Naive thymus-derived CD8-positive, alpha-beta T cell (primary cell): ENCODE results near the gene HEXD. TPM values are rescaled to one million over a fixed set of nuclear protein-coding genes. Genes with fewer than 3 reads are reported as not detected.
"Not testable (repeated sequence)": the region's sequence is repeated elsewhere in the genome, so short reads cannot be mapped to it uniquely, and the experiment has no call there.

Experiments used
- ATAC-seq, 2 donors: fragments of 150-1000 bp; cut with Tn5 transposase in 1 of 2; sonication (Bioruptor Pico), chemical (Tn5 transposase) in 1 of 2; 1 replicate in 1 of 2; 2 replicates in 1 of 2; pipeline ENCODE4 v1.10.0; 2021; ENCODE audit warnings: mild to moderate bottlenecking in 2 of 2, moderate library complexity in 2 of 2
- POLR2A ChIA-PET: fragments of 350-600 bp; sonication (Branson Sonifier 250); formaldehyde crosslinking; loops from one replicate; lab custom pipeline; 2021; ENCODE audit warnings: antibody characterized with exemption; lab: Charles Lee
- DNase-seq, 10 donors: peaks; one replicate each; pipeline versions ENCODE4 v3.0.0 to v3.0.0-alpha.2; 2020 to 2022
- H3K27ac Mint-ChIP-seq, 10 donors: one replicate each; pipeline ENCODE4 v1.8.0; 2020 to 2022; ENCODE audit warnings: mild to moderate bottlenecking in 10 of 10, mixed read lengths in 10 of 10, moderate library complexity in 4 of 10, inconsistent platforms in 1 of 10
- H3K27me3 Mint-ChIP-seq, 5 donors: one replicate each; pipeline ENCODE4 v1.8.0; 2021 to 2022; ENCODE audit warnings: mixed read lengths in 5 of 5
- H3K36me3 Mint-ChIP-seq, 3 donors: one replicate each; pipeline ENCODE4 v1.8.0; 2020 to 2022; ENCODE audit warnings: mixed read lengths in 3 of 3, mild to moderate bottlenecking in 2 of 3, inconsistent platforms in 1 of 3
- H3K4me1 Mint-ChIP-seq, 4 donors: one replicate each; pipeline ENCODE4 v1.8.0; 2021 to 2022; ENCODE audit warnings: mixed read lengths in 4 of 4
- H3K4me3 Mint-ChIP-seq, 10 donors: one replicate each; pipeline ENCODE4 v1.8.0; 2020 to 2022; ENCODE audit warnings: mild to moderate bottlenecking in 10 of 10, mixed read lengths in 10 of 10, moderate library complexity in 6 of 10, inconsistent platforms in 1 of 10
- H3K9me3 Mint-ChIP-seq, 9 donors: one replicate each; pipeline ENCODE4 v1.8.0; 2020 to 2022; ENCODE audit warnings: mixed read lengths in 9 of 9, mild to moderate bottlenecking in 3 of 9, inconsistent platforms in 1 of 9, moderate library complexity in 1 of 9
- polyA plus RNA-seq, 3 donors: library from polyadenylated mRNA; unstranded; fragments of 300-500 nt; fragmentation: Illumina TruSeq; gene quantifications; one replicate each; pipeline ENCODE4 v1.2.3, GENCODE V29; 2021
- total RNA-seq, 8 experiments: library from RNA in 2 of 8; stranded (reverse) in 2 of 8; gene quantifications; one replicate each; pipeline ENCODE4 v1.2.3 and lab custom pipeline; 2021 to 2026

The HEXD gene
- total and polyA plus RNA-seq, 5 experiments from 2014 or later: 12.1 to 122 (median 18.8) TPM

- H3K9me3 Mint-ChIP-seq, H3K27me3 Mint-ChIP-seq, DNase-seq, ATAC-seq: not testable (repeated sequence)
- POLR2A ChIA-PET: interaction anchor here (1.3 to 3.6 kb wide), 5 partner anchors 8 to 41 kb away, joined by 3 to 31 read pairs (median 5); no protein-coding TSS in a partner anchor
- H3K27ac Mint-ChIP-seq: peak overlapping the region in 2 of 10 donors; percentile 37 to 62
- peaks cover 23 to 46% (median 33%) of the 10 kb centered on the region in 4 donors for H3K4me1 Mint-ChIP-seq
- H3K4me3 Mint-ChIP-seq: peak overlapping the region in 5 of 10 donors; percentile 8 to 87 (median 24)
- peaks cover 0 to 44% (median 3%) of the 10 kb centered on the region in 3 donors for H3K36me3 Mint-ChIP-seq
Observed at GRCh38 chr17:82459936-82460335, 41.8 kb downstream of the HEXD start.

GRCh38 chr17:82461827-82462524 lies 43.8 kb downstream of the HEXD start:
- Mint-ChIP-seq H3K27me3 (no peaks in the 10 kb centered on the region), H3K27ac (peak overlapping the region in 3 of 10 donors; percentile 46 to 57 (median 49)), H3K4me1 (peaks cover 19 to 41% (median 33%) of the 10 kb centered on the region in 4 donors), H3K4me3 (no peak overlapping the region), H3K9me3 (no peaks in the 10 kb centered on the region), H3K36me3 (peaks cover 0 to 59% (median 3%) of the 10 kb centered on the region in 3 donors)
- no peak for ATAC-seq
- POLR2A ChIA-PET: interaction anchor here (1.1 kb wide), 1 partner anchor 9 kb away, joined by 3 read pairs; no protein-coding TSS in a partner anchor
- DNase-seq: no peak

GRCh38 chr17:82463391-82463790 lies 45.2 kb downstream of the HEXD start:
- Mint-ChIP-seq H3K27ac (peak overlapping the region in 3 of 10 donors; percentile 22 to 54 (median 53)), H3K9me3 (no peaks in the 10 kb centered on the region), H3K27me3 (no peaks in the 10 kb centered on the region), H3K36me3 (peaks cover 0 to 72% (median 3%) of the 10 kb centered on the region in 3 donors), H3K4me1 (peaks cover 9 to 31% (median 24%) of the 10 kb centered on the region in 4 donors), H3K4me3 (peak overlapping the region in 1 of 10 donors; percentile 62)
- POLR2A ChIA-PET: interaction anchor here (1.1 to 1.8 kb wide), 2 partner anchors 10 to 14 kb away, joined by 3 to 5 read pairs; no protein-coding TSS in a partner anchor
- no peak for ATAC-seq
- DNase-seq: no peak

GRCh38 chr17:82463925-82464566 lies 45.9 kb downstream of the HEXD start:
- no peaks in the 10 kb centered on the region for H3K9me3 Mint-ChIP-seq
- POLR2A ChIA-PET: interaction anchor here (1.8 kb wide), 1 partner anchor 15 kb away, joined by 5 read pairs; no protein-coding TSS in a partner anchor
- H3K4me3 Mint-ChIP-seq: no peak overlapping the region
- peaks cover 7 to 29% (median 22%) of the 10 kb centered on the region in 4 donors for H3K4me1 Mint-ChIP-seq
- DNase-seq: no peak
- no peak for ATAC-seq
- peaks cover 0 to 78% (median 7%) of the 10 kb centered on the region in 3 donors for H3K36me3 Mint-ChIP-seq
- H3K27ac Mint-ChIP-seq: peak overlapping the region in 4 of 10 donors; percentile 22 to 54 (median 42)
- H3K27me3 Mint-ChIP-seq: no peaks in the 10 kb centered on the region

- H3K27ac Mint-ChIP-seq: peak overlapping the region in 1 of 10 donors; percentile 9
- POLR2A ChIA-PET: no interaction called here
- no peaks in the 10 kb centered on the region for H3K27me3 Mint-ChIP-seq
- no peak overlapping the region for H3K4me3 Mint-ChIP-seq
- peaks cover 0 to 83% (median 7%) of the 10 kb centered on the region in 3 donors for H3K36me3 Mint-ChIP-seq
- H3K4me1 Mint-ChIP-seq: peaks cover 3 to 24% (median 19%) of the 10 kb centered on the region in 4 donors
- ATAC-seq: no peak
- H3K9me3 Mint-ChIP-seq: no peaks in the 10 kb centered on the region
- no peak for DNase-seq
Observed at GRCh38 chr17:82464567-82464929, 46.4 kb downstream of the HEXD start.

GRCh38 chr17:82465023-82465603 lies 47.0 kb downstream of the HEXD start:
- DNase-seq (no peak), ATAC-seq (no peak)
- Mint-ChIP-seq H3K27ac (peak overlapping the region in 2 of 10 donors; percentile 9 to 53), H3K9me3 (no peaks in the 10 kb centered on the region), H3K27me3 (no peaks in the 10 kb centered on the region), H3K36me3 (peaks cover 0 to 86% (median 10%) of the 10 kb centered on the region in 3 donors), H3K4me3 (no peak overlapping the region), H3K4me1 (peaks cover 3 to 21% (median 17%) of the 10 kb centered on the region in 4 donors)
- POLR2A ChIA-PET: no interaction called here

GRCh38 chr17:82468692-82469091 lies 50.5 kb downstream of the HEXD start:
- ATAC-seq: no peak
- H3K4me3 Mint-ChIP-seq: no peak overlapping the region
- H3K36me3 Mint-ChIP-seq: peaks cover 0 to 82% (median 11%) of the 10 kb centered on the region in 3 donors
- peak overlapping the region in 1 of 10 donors; percentile 16 for H3K27ac Mint-ChIP-seq
- POLR2A ChIA-PET: no interaction called here
- DNase-seq: no peak
- H3K4me1 Mint-ChIP-seq: peaks cover 0 to 5% (median 1%) of the 10 kb centered on the region in 4 donors
- H3K27me3 Mint-ChIP-seq: no peaks in the 10 kb centered on the region
- H3K9me3 Mint-ChIP-seq: no peaks in the 10 kb centered on the region

- no peaks in the 10 kb centered on the region for H3K9me3 Mint-ChIP-seq
- POLR2A ChIA-PET: no interaction called here
- no peak overlapping the region for H3K4me3 Mint-ChIP-seq
- H3K27me3 Mint-ChIP-seq: no peaks in the 10 kb centered on the region
- ATAC-seq: no peak
- DNase-seq: no peak
- peaks cover 0 to 83% (median 13%) of the 10 kb centered on the region in 3 donors for H3K36me3 Mint-ChIP-seq
- H3K27ac Mint-ChIP-seq: no peak overlapping the region
- peaks cover 0 to 3% (median under 1%) of the 10 kb centered on the region in 4 donors for H3K4me1 Mint-ChIP-seq
Observed at GRCh38 chr17:82470065-82470464, 51.9 kb downstream of the HEXD start.

- no peaks in the 10 kb centered on the region for H3K9me3 Mint-ChIP-seq
- POLR2A ChIA-PET: interaction anchor here (1.1 kb wide), 1 partner anchor 56 kb away, joined by 5 read pairs; no protein-coding TSS in a partner anchor
- ATAC-seq: no peak
Observed at GRCh38 chr17:82474223-82475010, 56.3 kb downstream of the HEXD start.

GRCh38 chr17:82475458-82475857 lies 57.3 kb downstream of the HEXD start:
- POLR2A ChIA-PET: interaction anchor here (1.1 kb wide), 1 partner anchor 55 kb away, joined by 5 read pairs; no protein-coding TSS in a partner anchor
- no peak overlapping the region for H3K27ac Mint-ChIP-seq
- peaks cover 0 to 70% (median 5%) of the 10 kb centered on the region in 3 donors for H3K36me3 Mint-ChIP-seq
- H3K4me3 Mint-ChIP-seq: no peak overlapping the region
- no peak for ATAC-seq
- DNase-seq: no peak
- H3K9me3 Mint-ChIP-seq: no peaks in the 10 kb centered on the region
- no peaks in the 10 kb centered on the region for H3K27me3 Mint-ChIP-seq
- peaks cover 6 to 9% (median 8%) of the 10 kb centered on the region in 4 donors for H3K4me1 Mint-ChIP-seq

More at GRCh38 chr17:82474223-82475010, 56.3 kb downstream of the HEXD start:
- Mint-ChIP-seq H3K4me3 (no peak overlapping the region), H3K27me3 (no peaks in the 10 kb centered on the region), H3K27ac (peak overlapping the region in 1 of 10 donors; percentile 60), H3K36me3 (peaks cover 0 to 70% (median 8%) of the 10 kb centered on the region in 3 donors), H3K4me1 (peaks cover 6 to 10% (median 8%) of the 10 kb centered on the region in 4 donors)
- DNase-seq: no peak

GRCh38 chr17:82477934-82478333 lies 59.8 kb downstream of the HEXD start:
- DNase-seq: no peak
- Mint-ChIP-seq H3K36me3 (peaks cover 0 to 76% (median 2%) of the 10 kb centered on the region in 3 donors), H3K4me3 (no peak overlapping the region), H3K27me3 (no peaks in the 10 kb centered on the region), H3K9me3 (no peaks in the 10 kb centered on the region), H3K4me1 (peaks cover 6 to 9% (median 8%) of the 10 kb centered on the region in 4 donors), H3K27ac (peak overlapping the region in 3 of 10 donors; percentile 15 to 57 (median 41))
- POLR2A ChIA-PET: interaction anchor here (1.3 kb wide), 1 partner anchor 20 kb away, joined by 5 read pairs; no protein-coding TSS in a partner anchor
- no peak for ATAC-seq
